ENCODE results near the gene LAMC1.

DNA sequence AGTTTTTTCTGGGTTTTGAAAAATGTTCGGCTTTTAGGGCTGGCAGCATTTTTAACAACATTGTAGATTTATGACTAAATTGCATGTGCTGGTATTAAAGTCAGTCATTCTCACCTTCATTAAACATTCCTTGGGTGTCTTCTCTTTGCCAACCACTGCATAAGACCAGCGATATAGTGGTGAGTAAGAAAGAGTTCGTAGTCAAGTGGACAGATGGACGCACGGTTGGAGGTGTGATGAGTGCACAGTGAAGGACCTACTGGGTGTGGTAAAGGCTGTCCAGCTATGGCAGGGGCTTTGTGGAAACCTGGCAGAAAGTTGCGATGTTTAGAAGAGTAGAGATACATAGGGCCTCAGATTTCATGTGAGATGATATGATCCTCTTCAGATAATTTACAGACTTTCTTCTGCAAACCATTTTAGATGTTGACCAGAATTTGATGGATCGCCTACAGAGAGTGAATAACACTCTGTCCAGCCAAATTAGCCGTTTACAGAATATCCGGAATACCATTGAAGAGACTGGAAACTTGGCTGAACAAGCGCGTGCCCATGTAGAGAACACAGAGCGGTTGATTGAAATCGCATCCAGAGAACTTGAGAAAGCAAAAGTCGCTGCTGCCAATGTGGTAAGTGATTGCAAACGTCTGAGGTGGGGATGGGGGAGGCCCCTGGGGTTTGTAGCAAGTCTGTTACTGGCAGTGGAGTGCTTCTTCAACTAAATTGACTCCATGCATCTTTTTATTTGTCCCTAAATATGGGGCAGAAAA is 106.9 kb downstream of the LAMC1 start:
- TF ChIP-seq EZH2 (IDR thresholded peaks at IDR 0.05; ENCODE audit: low read length, unreplicated experiment) (no peak), EZH2phosphoT487 (IDR thresholded peaks at IDR 0.05; ENCODE audit: borderline replicate concordance, low read length) (no peak)
- TF ChIP-seq, protein P1, sequence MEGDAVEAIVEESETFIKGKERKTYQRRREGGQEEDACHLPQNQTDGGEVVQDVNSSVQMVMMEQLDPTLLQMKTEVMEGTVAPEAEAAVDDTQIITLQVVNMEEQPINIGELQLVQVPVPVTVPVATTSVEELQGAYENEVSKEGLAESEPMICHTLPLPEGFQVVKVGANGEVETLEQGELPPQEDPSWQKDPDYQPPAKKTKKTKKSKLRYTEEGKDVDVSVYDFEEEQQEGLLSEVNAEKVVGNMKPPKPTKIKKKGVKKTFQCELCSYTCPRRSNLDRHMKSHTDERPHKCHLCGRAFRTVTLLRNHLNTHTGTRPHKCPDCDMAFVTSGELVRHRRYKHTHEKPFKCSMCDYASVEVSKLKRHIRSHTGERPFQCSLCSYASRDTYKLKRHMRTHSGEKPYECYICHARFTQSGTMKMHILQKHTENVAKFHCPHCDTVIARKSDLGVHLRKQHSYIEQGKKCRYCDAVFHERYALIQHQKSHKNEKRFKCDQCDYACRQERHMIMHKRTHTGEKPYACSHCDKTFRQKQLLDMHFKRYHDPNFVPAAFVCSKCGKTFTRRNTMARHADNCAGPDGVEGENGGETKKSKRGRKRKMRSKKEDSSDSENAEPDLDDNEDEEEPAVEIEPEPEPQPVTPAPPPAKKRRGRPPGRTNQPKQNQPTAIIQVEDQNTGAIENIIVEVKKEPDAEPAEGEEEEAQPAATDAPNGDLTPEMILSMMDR (conservative IDR thresholded peaks at IDR 0.05; ENCODE audit: low read depth, low read length), result no peak

Data from PC-3 (cell line).